HCT116 (cell line): Measurements from ENCODE around the gene RTN4RL2. TPM values are rescaled to one million over a fixed set of nuclear protein-coding genes. Genes with fewer than 3 reads are reported as not detected.

ENCODE experiments used
- ATAC-seq: fragments of 200-7000 bp; cut with Tn5 transposase; 2 replicates; pipeline ENCODE4 v1.9.1; 2020; ENCODE audit warnings: mild to moderate bottlenecking, moderate library complexity
- BruUV-seq: library from RNA; stranded (reverse); fragments of 400-500 nt; replicated peaks from 2 replicates; lab custom pipeline; 2021; lab: Mats Ljungman, UMichigan
- CTCF ChIA-PET: fragments of 300-600 bp; sonication (Branson Sonifier 250); formaldehyde crosslinking; loops from one replicate; lab custom pipeline; 2021; ENCODE audit warnings: antibody characterized with exemption; lab: Charles Lee
- POLR2A ChIA-PET: fragments of 300-600, 350-600 bp; sonication (Branson Sonifier 250); formaldehyde crosslinking; loops from one replicate; lab custom pipeline; 2021; ENCODE audit warnings: antibody characterized with exemption; lab: Charles Lee
- RAD21 ChIA-PET, 2 experiments: fragments of 300-600 bp; sonication (Branson Sonifier 250); formaldehyde crosslinking; loops; one replicate each; lab custom pipeline; 2023; ENCODE audit warnings: low total read pairs in 2 of 2; ENCODE audit not compliant: uncharacterized antibody in 2 of 2, unreplicated experiment in 2 of 2, low non-redundant PET in 1 of 2; lab: Charles Lee
- DNase-seq: peaks from one replicate; pipeline ENCODE4 v3.0.0-alpha.2; 2010; ENCODE audit warnings: low read depth, low spot score
- H2AFZ ChIP-seq: fragments of 200-600 bp; shearing (Covaris generic), sonication (generic); 2 replicates; pipeline ENCODE4 v1.6.1; 2017; ENCODE audit warnings: low read depth, mixed run types, mixed read lengths, antibody characterized with exemption, low read length; ENCODE audit not compliant: poor library complexity, severe bottlenecking
- H3K27ac ChIP-seq: 2 replicates; pipeline ENCODE4 v1.5.1; 2012; ENCODE audit warnings: low read depth, low read length
- H3K27me3 ChIP-seq: fragments of 200-600 bp; sonication (generic); 2 replicates; pipeline ENCODE4 v1.6.1; 2016; ENCODE audit warnings: mixed run types, low read length, mixed read lengths; ENCODE audit not compliant: insufficient read depth
- H3K36me3 ChIP-seq, 2 experiments: fragments of 200-500 bp in 1 of 2; fragments of 200-600 bp in 1 of 2; sonication (Bioruptor generic) in 1 of 2; sonication (generic) in 1 of 2; 2 replicates each; pipeline versions ENCODE4 v1.5.1 to v1.6.1; 2014 to 2016; ENCODE audit warnings: low read length in 2 of 2, inconsistent platforms in 1 of 2, mixed read lengths in 1 of 2, mixed run types in 1 of 2; ENCODE audit not compliant: insufficient read depth in 2 of 2, control insufficient read depth in 1 of 2
- H3K4me1 ChIP-seq, 2 experiments: fragments of 200-600 bp in 1 of 2; sonication (generic) in 1 of 2; 2 replicates each; pipeline versions ENCODE4 v1.5.1 to v1.6.1; 2012 to 2017; ENCODE audit warnings: low read length in 2 of 2, inconsistent platforms in 1 of 2, mild to moderate bottlenecking in 1 of 2, mixed read lengths in 1 of 2, mixed run types in 1 of 2, moderate library complexity in 1 of 2; ENCODE audit not compliant: insufficient read depth in 2 of 2, control insufficient read depth in 1 of 2
- H3K4me2 ChIP-seq: fragments of 200-600 bp; sonication (generic); 2 replicates; pipeline ENCODE4 v1.6.1; 2017; ENCODE audit warnings: mixed run types, low read length, mixed read lengths
- H3K4me3 ChIP-seq, 2 experiments: fragments of 200-600 bp in 1 of 2; sonication (generic) in 1 of 2; replicated peaks in 1 of 2; 2 replicates each; pipeline ENCODE4 v1.5.1; 2011 to 2016; ENCODE audit warnings: low read length in 2 of 2, control low read depth in 1 of 2, low read depth in 1 of 2, mild to moderate bottlenecking in 1 of 2, mixed read lengths in 1 of 2, mixed run types in 1 of 2
- H3K79me2 ChIP-seq: fragments of 200-600 bp; sonication (generic); 2 replicates; pipeline ENCODE4 v1.6.1; 2017; ENCODE audit warnings: mild to moderate bottlenecking, mixed run types, low read length, moderate library complexity, mixed read lengths; ENCODE audit not compliant: insufficient read depth
- H3K9ac ChIP-seq: fragments of 200-600 bp; sonication (generic); 2 replicates; pipeline ENCODE4 v1.6.1; 2016; ENCODE audit warnings: low read length, mixed read lengths
- H3K9me2 ChIP-seq: fragments of 200-600 bp; sonication (generic), shearing (Covaris generic); 2 replicates; pipeline ENCODE4 v1.6.1; 2017; ENCODE audit warnings: mixed run types, mild to moderate bottlenecking, moderate library complexity; ENCODE audit not compliant: insufficient read depth
- H3K9me3 ChIP-seq, 2 experiments: fragments of 200-500 bp in 1 of 2; fragments of 200-600 bp in 1 of 2; sonication (Bioruptor generic) in 1 of 2; sonication (generic) in 1 of 2; 2 replicates each; pipeline ENCODE4 v1.6.1; 2014 to 2017; ENCODE audit warnings: low read length in 2 of 2, mixed read lengths in 2 of 2, inconsistent platforms in 1 of 2, low read depth in 1 of 2, mild to moderate bottlenecking in 1 of 2, mixed run types in 1 of 2, moderate library complexity in 1 of 2; ENCODE audit not compliant: control insufficient read depth in 1 of 2, insufficient read depth in 1 of 2
- H4K20me1 ChIP-seq: fragments of 200-600 bp; sonication (generic), shearing (Covaris generic); 2 replicates; pipeline ENCODE4 v1.6.1; 2017; ENCODE audit warnings: mixed run types, mild to moderate bottlenecking, moderate library complexity; ENCODE audit not compliant: insufficient read depth
- CBX3 ChIP-seq: IDR thresholded peaks from 2 replicates; pipeline ENCODE4 v1.6.1; 2012; ENCODE audit warnings: low read depth
- CEBPB ChIP-seq: IDR thresholded peaks from 2 replicates; pipeline ENCODE4 v1.6.1; 2012; ENCODE audit warnings: low read depth
- EGR1 ChIP-seq: IDR thresholded peaks from 2 replicates; pipeline ENCODE4 v1.6.1; 2012; ENCODE audit warnings: low read depth
- ELF1 ChIP-seq: IDR thresholded peaks from 2 replicates; pipeline ENCODE4 v1.6.1; 2012; ENCODE audit warnings: low read depth, borderline replicate concordance
- EZH2 ChIP-seq: fragments of 200-600 bp; sonication (generic); IDR thresholded peaks from 2 replicates; pipeline ENCODE4 v1.6.1; 2017; ENCODE audit warnings: antibody characterized with exemption, mixed run types
- EZH2phosphoT487 ChIP-seq: fragments of 200-600 bp; IDR thresholded peaks from 2 replicates; pipeline ENCODE4 v1.6.1; 2018; ENCODE audit warnings: antibody characterized with exemption, borderline replicate concordance
- POLR2A ChIP-seq: IDR thresholded peaks from 2 replicates; pipeline ENCODE4 v1.7.0; 2011; ENCODE audit warnings: borderline replicate concordance; ENCODE audit not compliant: insufficient read depth, insufficient read length; ENCODE audit errors: extremely low read depth
- POLR2AphosphoS5 ChIP-seq: IDR thresholded peaks from 2 replicates; pipeline ENCODE4 v1.6.1; 2011; ENCODE audit warnings: mild to moderate bottlenecking, low read depth, low read length, moderate library complexity
- RAD21 ChIP-seq: IDR thresholded peaks from 2 replicates; pipeline ENCODE4 v1.6.1; 2012; ENCODE audit warnings: low read depth, mild to moderate bottlenecking
- SIN3A ChIP-seq: IDR thresholded peaks from 2 replicates; pipeline ENCODE4 v1.6.1; 2012; ENCODE audit warnings: low read depth
- SP1 ChIP-seq: IDR thresholded peaks from 2 replicates; pipeline ENCODE4 v1.6.1; 2012; ENCODE audit warnings: low read depth
- SRF ChIP-seq: IDR thresholded peaks from 2 replicates; pipeline ENCODE4 v1.6.1; 2012; ENCODE audit warnings: low read depth
- YY1 ChIP-seq: IDR thresholded peaks from 2 replicates; pipeline ENCODE4 v1.6.1; 2011; ENCODE audit warnings: low read length, low read depth, moderate library complexity, mild to moderate bottlenecking; ENCODE audit not compliant: insufficient replicate concordance; ENCODE audit errors: extremely low read depth
- intact Hi-C: fragments of 100-400 bp; cut with micrococcal nuclease; formaldehyde crosslinking; loops from 2 replicates; pipeline ENCODE4 v1.10.0; 2022
- total RNA-seq: library from RNA; stranded (reverse); gene quantifications from one replicate; pipeline ENCODE4 v1.2.1, GENCODE V29; 2021; ENCODE audit not compliant: unreplicated experiment
- TF ChIP-seq, protein P1 (sequence below): IDR thresholded peaks from 2 replicates; pipeline ENCODE4 v1.6.1; 2012; ENCODE audit warnings: low read depth
- TF ChIP-seq, protein P2 (sequence below), 3 experiments: fragments of 200-600 bp in 1 of 3; sonication (generic) in 1 of 3; IDR thresholded peaks in 2 of 3; conservative IDR thresholded peaks in 1 of 3; 2 replicates each; pipeline ENCODE4 v1.5.1; 2012 to 2017; ENCODE audit warnings: low read depth in 2 of 3, low read length in 2 of 3, antibody characterized with exemption in 1 of 3, borderline replicate concordance in 1 of 3, control low read depth in 1 of 3, mild to moderate bottlenecking in 1 of 3, mixed read lengths in 1 of 3, mixed run types in 1 of 3, moderate library complexity in 1 of 3; ENCODE audit not compliant: insufficient read depth in 1 of 3
- TF ChIP-seq, protein P3 (sequence below): IDR thresholded peaks from 2 replicates; pipeline ENCODE4 v1.6.1; 2012

Gene RTN4RL2
- total RNA-seq, 1 experiment from 2014 or later: 24.0 TPM

DNA sequence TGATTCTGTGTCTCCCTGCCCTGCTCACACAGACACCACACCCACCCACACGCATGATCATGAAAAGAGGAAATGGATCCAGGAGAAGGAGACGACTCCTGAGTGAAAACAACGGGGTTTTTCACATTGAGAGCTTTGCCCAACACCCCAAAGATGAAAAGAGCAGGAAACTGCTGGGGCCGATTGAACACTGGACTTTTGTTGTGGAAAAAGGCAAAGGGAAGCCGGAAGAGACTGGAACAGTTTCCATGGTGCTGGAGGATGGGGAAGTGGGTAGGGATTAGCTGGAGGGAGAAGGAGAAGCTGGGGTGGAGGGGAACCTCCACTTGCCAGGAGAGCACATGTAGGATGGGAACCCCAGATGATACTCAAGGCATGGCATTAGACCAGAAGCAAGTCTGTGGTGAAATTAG, 28.2 kb upstream of the RTN4RL2 start:
- peaks cover 2 to 6% of the 10 kb centered on the region in 2 experiments; a peak in 3 of 4 replicates for H3K4me1 ChIP-seq

More for the DNA sequence above, 28.2 kb upstream of the RTN4RL2 start:
- ATAC-seq: no peak
- Histone ChIP-seq H3K36me3 (no peaks in the 10 kb centered on the region), H4K20me1 (no peaks in the 10 kb centered on the region), H3K4me3 (no peak overlapping the region), H3K27me3 (peaks cover 22% of the 10 kb centered on the region), H2AFZ (no peak overlapping the region), H3K9me2 (no peaks in the 10 kb centered on the region), H3K4me2 (no peak overlapping the region), H3K9ac (no peak overlapping the region), H3K27ac (no peak overlapping the region), H3K9me3 (no peaks in the 10 kb centered on the region), H3K79me2 (no peaks in the 10 kb centered on the region)
- POLR2A ChIA-PET: no interaction called here
- CTCF ChIA-PET: no interaction called here
- BruUV-seq: no TSS peak
- intact Hi-C loops: no loop called here
- no peak for DNase-seq
- RAD21 ChIA-PET: no interaction called here
- TF ChIP-seq, protein P1, sequence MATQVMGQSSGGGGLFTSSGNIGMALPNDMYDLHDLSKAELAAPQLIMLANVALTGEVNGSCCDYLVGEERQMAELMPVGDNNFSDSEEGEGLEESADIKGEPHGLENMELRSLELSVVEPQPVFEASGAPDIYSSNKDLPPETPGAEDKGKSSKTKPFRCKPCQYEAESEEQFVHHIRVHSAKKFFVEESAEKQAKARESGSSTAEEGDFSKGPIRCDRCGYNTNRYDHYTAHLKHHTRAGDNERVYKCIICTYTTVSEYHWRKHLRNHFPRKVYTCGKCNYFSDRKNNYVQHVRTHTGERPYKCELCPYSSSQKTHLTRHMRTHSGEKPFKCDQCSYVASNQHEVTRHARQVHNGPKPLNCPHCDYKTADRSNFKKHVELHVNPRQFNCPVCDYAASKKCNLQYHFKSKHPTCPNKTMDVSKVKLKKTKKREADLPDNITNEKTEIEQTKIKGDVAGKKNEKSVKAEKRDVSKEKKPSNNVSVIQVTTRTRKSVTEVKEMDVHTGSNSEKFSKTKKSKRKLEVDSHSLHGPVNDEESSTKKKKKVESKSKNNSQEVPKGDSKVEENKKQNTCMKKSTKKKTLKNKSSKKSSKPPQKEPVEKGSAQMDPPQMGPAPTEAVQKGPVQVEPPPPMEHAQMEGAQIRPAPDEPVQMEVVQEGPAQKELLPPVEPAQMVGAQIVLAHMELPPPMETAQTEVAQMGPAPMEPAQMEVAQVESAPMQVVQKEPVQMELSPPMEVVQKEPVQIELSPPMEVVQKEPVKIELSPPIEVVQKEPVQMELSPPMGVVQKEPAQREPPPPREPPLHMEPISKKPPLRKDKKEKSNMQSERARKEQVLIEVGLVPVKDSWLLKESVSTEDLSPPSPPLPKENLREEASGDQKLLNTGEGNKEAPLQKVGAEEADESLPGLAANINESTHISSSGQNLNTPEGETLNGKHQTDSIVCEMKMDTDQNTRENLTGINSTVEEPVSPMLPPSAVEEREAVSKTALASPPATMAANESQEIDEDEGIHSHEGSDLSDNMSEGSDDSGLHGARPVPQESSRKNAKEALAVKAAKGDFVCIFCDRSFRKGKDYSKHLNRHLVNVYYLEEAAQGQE: no peak
- TF ChIP-seq CBX3 (no peak), POLR2AphosphoS5 (no peak), RAD21 (no peak), SIN3A (no peak), POLR2A (no peak), SRF (no peak), EZH2phosphoT487 (no peak), ELF1 (no peak), YY1 (no peak), CEBPB (no peak), EGR1 (no peak), SP1 (no peak), EZH2 (no peak)
- TF ChIP-seq, protein P2, sequence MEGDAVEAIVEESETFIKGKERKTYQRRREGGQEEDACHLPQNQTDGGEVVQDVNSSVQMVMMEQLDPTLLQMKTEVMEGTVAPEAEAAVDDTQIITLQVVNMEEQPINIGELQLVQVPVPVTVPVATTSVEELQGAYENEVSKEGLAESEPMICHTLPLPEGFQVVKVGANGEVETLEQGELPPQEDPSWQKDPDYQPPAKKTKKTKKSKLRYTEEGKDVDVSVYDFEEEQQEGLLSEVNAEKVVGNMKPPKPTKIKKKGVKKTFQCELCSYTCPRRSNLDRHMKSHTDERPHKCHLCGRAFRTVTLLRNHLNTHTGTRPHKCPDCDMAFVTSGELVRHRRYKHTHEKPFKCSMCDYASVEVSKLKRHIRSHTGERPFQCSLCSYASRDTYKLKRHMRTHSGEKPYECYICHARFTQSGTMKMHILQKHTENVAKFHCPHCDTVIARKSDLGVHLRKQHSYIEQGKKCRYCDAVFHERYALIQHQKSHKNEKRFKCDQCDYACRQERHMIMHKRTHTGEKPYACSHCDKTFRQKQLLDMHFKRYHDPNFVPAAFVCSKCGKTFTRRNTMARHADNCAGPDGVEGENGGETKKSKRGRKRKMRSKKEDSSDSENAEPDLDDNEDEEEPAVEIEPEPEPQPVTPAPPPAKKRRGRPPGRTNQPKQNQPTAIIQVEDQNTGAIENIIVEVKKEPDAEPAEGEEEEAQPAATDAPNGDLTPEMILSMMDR (IDR thresholded peaks at IDR 0.05 in 2 of 3, conservative IDR thresholded peaks at IDR 0.05 in 1 of 3; ENCODE audit: borderline replicate concordance in 1 of 3, insufficient read depth in 1 of 3, low read depth in 2 of 3, low read length in 2 of 3): no peak
- TF ChIP-seq, protein P3, sequence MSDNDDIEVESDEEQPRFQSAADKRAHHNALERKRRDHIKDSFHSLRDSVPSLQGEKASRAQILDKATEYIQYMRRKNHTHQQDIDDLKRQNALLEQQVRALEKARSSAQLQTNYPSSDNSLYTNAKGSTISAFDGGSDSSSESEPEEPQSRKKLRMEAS: no peak
